ENCODE data around the gene TMEM170B.

DNA sequence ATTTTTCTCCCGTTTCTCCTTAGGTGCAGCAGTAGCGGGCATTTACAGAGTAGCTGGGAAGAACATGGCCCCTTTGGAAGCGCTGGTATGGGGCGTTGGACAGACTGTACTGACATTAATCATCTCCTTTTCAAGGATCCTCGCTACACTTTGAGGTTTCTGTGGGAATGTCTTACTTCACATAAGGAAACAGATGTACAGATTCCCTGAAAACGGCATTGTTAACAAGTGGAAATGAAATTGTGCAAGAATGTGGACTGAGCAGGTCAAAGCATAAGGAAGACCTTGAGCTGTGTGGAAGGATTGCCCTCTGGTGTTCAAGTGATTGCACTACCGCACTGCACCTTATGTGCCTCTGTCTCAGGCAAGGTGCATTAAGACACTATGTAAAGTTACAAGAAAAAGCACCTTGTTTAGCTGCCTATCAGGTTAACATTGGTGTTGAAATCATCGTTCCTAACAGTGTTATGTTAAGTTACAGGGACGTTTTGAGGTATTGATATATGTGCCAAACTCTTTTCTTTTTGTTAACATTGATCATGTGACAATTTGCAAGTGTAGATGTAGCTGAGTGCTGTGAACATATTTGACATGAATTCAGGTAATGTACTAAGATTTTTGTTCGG, 38.0 kb downstream of the TMEM170B start:
- TF ChIP-seq, protein P1, sequence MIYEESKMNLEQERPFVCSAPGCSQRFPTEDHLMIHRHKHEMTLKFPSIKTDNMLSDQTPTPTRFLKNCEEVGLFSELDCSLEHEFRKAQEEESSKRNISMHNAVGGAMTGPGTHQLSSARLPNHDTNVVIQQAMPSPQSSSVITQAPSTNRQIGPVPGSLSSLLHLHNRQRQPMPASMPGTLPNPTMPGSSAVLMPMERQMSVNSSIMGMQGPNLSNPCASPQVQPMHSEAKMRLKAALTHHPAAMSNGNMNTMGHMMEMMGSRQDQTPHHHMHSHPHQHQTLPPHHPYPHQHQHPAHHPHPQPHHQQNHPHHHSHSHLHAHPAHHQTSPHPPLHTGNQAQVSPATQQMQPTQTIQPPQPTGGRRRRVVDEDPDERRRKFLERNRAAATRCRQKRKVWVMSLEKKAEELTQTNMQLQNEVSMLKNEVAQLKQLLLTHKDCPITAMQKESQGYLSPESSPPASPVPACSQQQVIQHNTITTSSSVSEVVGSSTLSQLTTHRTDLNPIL (CRISPR knock-in tag; IDR thresholded peaks at IDR 0.05; ENCODE audit: low read depth), result no peak
- no peak for TF ChIP-seq PATZ1 (CRISPR knock-in tag; IDR thresholded peaks at IDR 0.05; ENCODE audit: borderline replicate concordance)
- no peak for TF ChIP-seq TOX (CRISPR knock-in tag; IDR thresholded peaks at IDR 0.05; ENCODE audit: borderline replicate concordance)
